ENCODE data around the gene RIMS3. TPM values are rescaled to one million over a fixed set of nuclear protein-coding genes. Genes with fewer than 3 reads are reported as not detected.

The RIMS3 gene
- total RNA-seq, 2 experiments from 2014 or later: 2.1 to 5.3 TPM

GRCh38 chr1:40658751-40659648 is 6.5 kb downstream of the RIMS3 start:
- H3K36me3 Mint-ChIP-seq: no peaks in the 10 kb centered on the region
- DNase-seq: no peak
- no peaks in the 10 kb centered on the region for H3K9me3 Mint-ChIP-seq (ENCODE audit: low read depth)
- no peaks in the 10 kb centered on the region for H3K27me3 Mint-ChIP-seq
- no peak for ATAC-seq
- CTCF ChIA-PET: interaction anchor here (0.9 to 2.1 kb wide), 4 partner anchors 10 to 115 kb away, joined by 3 to 5 read pairs (median 4); no protein-coding TSS in a partner anchor
- no peak overlapping the region for H3K27ac Mint-ChIP-seq
- no peak overlapping the region for H3K4me3 Mint-ChIP-seq
- peaks cover 13% of the 10 kb centered on the region for H3K4me1 Mint-ChIP-seq

GRCh38 chr1:40657046-40657445 is 8.4 kb downstream of the RIMS3 start:
- no peak for ATAC-seq
- Mint-ChIP-seq H3K27ac (no peak overlapping the region), H3K27me3 (no peaks in the 10 kb centered on the region), H3K9me3 (ENCODE audit: low read depth) (no peaks in the 10 kb centered on the region), H3K36me3 (no peaks in the 10 kb centered on the region), H3K4me3 (no peak overlapping the region), H3K4me1 (no peaks in the 10 kb centered on the region)
- CTCF ChIA-PET: interaction anchor here (0.7 to 2.1 kb wide), 3 partner anchors 12 to 1784 kb away, joined by 3 to 5 read pairs (median 3); no protein-coding TSS in a partner anchor
- DNase-seq: no peak

- DNase-seq (no peak), ATAC-seq (no peak)
- H3K4me1 Mint-ChIP-seq: no peaks in the 10 kb centered on the region
- CTCF ChIA-PET: no interaction called here
- H3K27me3 Mint-ChIP-seq: no peaks in the 10 kb centered on the region
- no peaks in the 10 kb centered on the region for H3K9me3 Mint-ChIP-seq (ENCODE audit: low read depth)
- no peaks in the 10 kb centered on the region for H3K36me3 Mint-ChIP-seq
- H3K4me3 Mint-ChIP-seq: no peak overlapping the region
- no peak overlapping the region for H3K27ac Mint-ChIP-seq
Measured at GRCh38 chr1:40653851-40654537, 11.5 kb downstream of the RIMS3 start.

- Mint-ChIP-seq H3K27me3 (no peaks in the 10 kb centered on the region), H3K9me3 (ENCODE audit: low read depth) (no peaks in the 10 kb centered on the region), H3K4me3 (no peak overlapping the region), H3K36me3 (no peaks in the 10 kb centered on the region), H3K27ac (no peak overlapping the region), H3K4me1 (no peaks in the 10 kb centered on the region)
- CTCF ChIA-PET: interaction anchor here (1.3 kb wide), 1 partner anchor 13 kb away, joined by 3 read pairs; no protein-coding TSS in a partner anchor
- DNase-seq (no peak), ATAC-seq (no peak)
Measured at GRCh38 chr1:40652979-40653378, 12.5 kb downstream of the RIMS3 start.

GRCh38 chr1:40652468-40652867 is 13.0 kb downstream of the RIMS3 start:
- CTCF ChIA-PET: interaction anchor here (1.3 kb wide), 1 partner anchor 13 kb away, joined by 3 read pairs; no protein-coding TSS in a partner anchor
- no peak for DNase-seq
- ATAC-seq: no peak
- no peaks in the 10 kb centered on the region for H3K4me1 Mint-ChIP-seq
- no peak overlapping the region for H3K4me3 Mint-ChIP-seq
- H3K9me3 Mint-ChIP-seq (ENCODE audit: low read depth): no peaks in the 10 kb centered on the region
- H3K36me3 Mint-ChIP-seq: no peaks in the 10 kb centered on the region
- H3K27ac Mint-ChIP-seq: no peak overlapping the region
- no peaks in the 10 kb centered on the region for H3K27me3 Mint-ChIP-seq

- CTCF ChIA-PET: interaction anchor here (1.5 kb wide), 1 partner anchor 22 kb away, joined by 4 read pairs; no protein-coding TSS in a partner anchor
Measured at GRCh38 chr1:40651138-40651857, 14.2 kb downstream of the RIMS3 start.

GRCh38 chr1:40650075-40650474 is 15.4 kb downstream of the RIMS3 start:
- ATAC-seq (peak; percentile 57), DNase-seq (no peak)
- no peaks in the 10 kb centered on the region for H3K9me3 Mint-ChIP-seq (ENCODE audit: low read depth)
- no peak overlapping the region for H3K4me3 Mint-ChIP-seq
- no peaks in the 10 kb centered on the region for H3K36me3 Mint-ChIP-seq
- CTCF ChIA-PET: no interaction called here
- no peaks in the 10 kb centered on the region for H3K27me3 Mint-ChIP-seq
- H3K27ac Mint-ChIP-seq: no peak overlapping the region
- H3K4me1 Mint-ChIP-seq: no peaks in the 10 kb centered on the region

More at GRCh38 chr1:40651138-40651857, 14.2 kb downstream of the RIMS3 start:
- no peaks in the 10 kb centered on the region for H3K9me3 Mint-ChIP-seq (ENCODE audit: low read depth)
- no peaks in the 10 kb centered on the region for H3K36me3 Mint-ChIP-seq
- no peak overlapping the region for H3K4me3 Mint-ChIP-seq
- ATAC-seq: no peak
- no peak overlapping the region for H3K27ac Mint-ChIP-seq
- H3K27me3 Mint-ChIP-seq: no peaks in the 10 kb centered on the region
- no peak for DNase-seq
- no peaks in the 10 kb centered on the region for H3K4me1 Mint-ChIP-seq

GRCh38 chr1:40649592-40649930 is 15.9 kb downstream of the RIMS3 start:
- Mint-ChIP-seq H3K27ac (no peak overlapping the region), H3K36me3 (no peaks in the 10 kb centered on the region), H3K27me3 (no peaks in the 10 kb centered on the region), H3K4me3 (no peak overlapping the region), H3K4me1 (no peaks in the 10 kb centered on the region), H3K9me3 (ENCODE audit: low read depth) (no peaks in the 10 kb centered on the region)
- CTCF ChIA-PET: no interaction called here
- DNase-seq: no peak
- no peak for ATAC-seq

GRCh38 chr1:40648928-40649591 is 16.4 kb downstream of the RIMS3 start:
- no peaks in the 10 kb centered on the region for H3K9me3 Mint-ChIP-seq (ENCODE audit: low read depth)
- H3K27me3 Mint-ChIP-seq: no peaks in the 10 kb centered on the region
- no peaks in the 10 kb centered on the region for H3K36me3 Mint-ChIP-seq
- DNase-seq (no peak), ATAC-seq (no peak)
- no peak overlapping the region for H3K4me3 Mint-ChIP-seq
- no peaks in the 10 kb centered on the region for H3K4me1 Mint-ChIP-seq
- no peak overlapping the region for H3K27ac Mint-ChIP-seq
- CTCF ChIA-PET: no interaction called here

- Mint-ChIP-seq H3K9me3 (ENCODE audit: low read depth) (no peaks in the 10 kb centered on the region), H3K4me1 (no peaks in the 10 kb centered on the region), H3K4me3 (no peak overlapping the region), H3K36me3 (no peaks in the 10 kb centered on the region), H3K27ac (no peak overlapping the region), H3K27me3 (no peaks in the 10 kb centered on the region)
- ATAC-seq (no peak), DNase-seq (no peak)
- CTCF ChIA-PET: no interaction called here
Measured at GRCh38 chr1:40648200-40648599, 17.3 kb downstream of the RIMS3 start.

GRCh38 chr1:40646315-40646714 is 19.2 kb downstream of the RIMS3 start:
- Mint-ChIP-seq H3K27ac (no peak overlapping the region), H3K27me3 (no peaks in the 10 kb centered on the region), H3K4me3 (no peak overlapping the region), H3K9me3 (ENCODE audit: low read depth) (no peaks in the 10 kb centered on the region), H3K4me1 (no peaks in the 10 kb centered on the region), H3K36me3 (no peaks in the 10 kb centered on the region)
- DNase-seq (no peak), ATAC-seq (no peak)
- CTCF ChIA-PET: no interaction called here

- DNase-seq (no peak), ATAC-seq (no peak)
- Mint-ChIP-seq H3K27ac (no peak overlapping the region), H3K4me3 (no peak overlapping the region), H3K36me3 (no peaks in the 10 kb centered on the region), H3K4me1 (peaks cover 6% of the 10 kb centered on the region), H3K9me3 (ENCODE audit: low read depth) (no peaks in the 10 kb centered on the region), H3K27me3 (no peaks in the 10 kb centered on the region)
- CTCF ChIA-PET: no interaction called here
Measured at GRCh38 chr1:40645118-40645680, 20.3 kb downstream of the RIMS3 start.
